ENCODE data around the gene MARCHF5. TPM values are rescaled to one million over a fixed set of nuclear protein-coding genes. Genes with fewer than 3 reads are reported as not detected.
"Not testable (repeated sequence)": the region's sequence is repeated elsewhere in the genome, so short reads cannot be mapped to it uniquely, and the experiment has no call there.

Gene MARCHF5
- total RNA-seq, 1 experiment from 2014 or later = 59.1 TPM

DNA sequence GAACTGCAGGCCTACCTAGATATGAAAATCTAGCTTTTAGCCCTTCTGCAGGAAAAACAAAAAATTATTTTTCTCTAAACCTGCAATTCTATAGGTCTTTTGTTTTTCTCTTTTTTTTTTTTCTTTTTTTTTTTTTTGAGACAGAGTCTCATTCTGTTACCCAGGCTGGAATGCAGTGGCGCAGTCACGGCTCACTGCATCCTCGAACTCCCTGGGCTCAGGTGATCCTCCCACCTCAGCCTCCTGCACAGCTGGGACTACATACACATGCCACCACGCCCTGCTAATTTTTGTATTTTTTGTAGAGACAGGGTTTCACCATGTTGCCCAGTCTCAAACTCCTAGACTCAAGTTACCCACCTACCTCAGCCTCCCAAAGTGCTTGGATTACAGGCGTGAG is 54.6 kb downstream of the MARCHF5 start:
- CTCF ChIA-PET; H3K9me2 ChIP-seq (ENCODE audit: insufficient read depth); BruUV-seq (replicated peaks); H3K27me3 ChIP-seq (ENCODE audit: insufficient read depth, low read length); POLR2A ChIA-PET; H2AFZ ChIP-seq (ENCODE audit: low read depth, low read length, poor library complexity, severe bottlenecking); DNase-seq (ENCODE audit: low read depth, low spot score); H3K9me3 ChIP-seq (ENCODE audit: control insufficient read depth in 1 of 2, insufficient read depth in 1 of 2, low read depth in 1 of 2, low read length in 2 of 2); intact Hi-C loops (cut with micrococcal nuclease); H3K79me2 ChIP-seq (ENCODE audit: insufficient read depth, low read length); RAD21 ChIA-PET (ENCODE audit: low non-redundant PET in 1 of 2, low total read pairs in 2 of 2, uncharacterized antibody in 2 of 2, unreplicated experiment in 2 of 2); ATAC-seq; H4K20me1 ChIP-seq (ENCODE audit: insufficient read depth); H3K4me1 ChIP-seq (ENCODE audit: control insufficient read depth in 1 of 2, insufficient read depth in 2 of 2, low read length in 2 of 2); H3K27ac ChIP-seq (ENCODE audit: low read depth, low read length); H3K4me3 ChIP-seq (replicated peaks in 1 of 2; ENCODE audit: low read depth in 1 of 2, low read length in 2 of 2); H3K4me2 ChIP-seq (ENCODE audit: low read length); H3K9ac ChIP-seq (ENCODE audit: low read length): not testable (repeated sequence)
- peaks cover 7 to 13% of the 10 kb centered on the region in 2 experiments; a peak in 2 of 4 replicates for H3K36me3 ChIP-seq (ENCODE audit: control insufficient read depth in 1 of 2, insufficient read depth in 2 of 2, low read length in 2 of 2)

DNA sequence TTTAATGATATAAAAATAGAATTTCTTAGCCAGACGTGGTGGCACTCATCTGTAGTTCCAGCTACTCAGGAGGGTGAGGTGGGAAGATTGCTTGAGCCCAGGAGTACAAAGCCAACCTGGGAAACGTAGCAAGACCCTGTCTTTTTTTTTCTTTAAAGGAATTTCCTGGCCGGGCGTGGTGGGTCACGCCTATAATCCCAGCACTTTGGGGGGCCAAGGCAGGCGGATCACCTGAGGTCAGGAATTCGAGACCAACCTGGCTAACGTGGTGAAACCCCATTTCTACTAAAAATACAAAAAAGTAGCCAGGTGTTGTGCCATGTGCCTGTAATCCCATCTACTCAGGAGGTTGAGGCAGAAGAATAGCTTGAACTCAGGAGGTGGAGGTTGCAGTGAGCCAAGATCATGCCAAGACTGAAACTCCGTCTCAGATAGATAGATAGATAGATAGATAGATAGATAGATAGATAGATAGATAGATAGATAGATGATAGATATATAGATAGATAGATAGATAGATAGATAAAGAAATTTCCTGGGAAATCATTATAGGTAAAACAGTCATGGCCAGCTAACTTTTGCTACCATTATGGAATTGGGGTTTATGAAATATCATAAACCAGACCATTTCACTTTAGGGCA is 56.2 kb downstream of the MARCHF5 start:
- H3K4me1 ChIP-seq (ENCODE audit: control insufficient read depth in 1 of 2, insufficient read depth in 2 of 2, low read length in 2 of 2); ATAC-seq; H3K4me2 ChIP-seq (ENCODE audit: low read length); H3K9me3 ChIP-seq (ENCODE audit: control insufficient read depth in 1 of 2, insufficient read depth in 1 of 2, low read depth in 1 of 2, low read length in 2 of 2); H3K27ac ChIP-seq (ENCODE audit: low read depth, low read length); H3K79me2 ChIP-seq (ENCODE audit: insufficient read depth, low read length); H3K9ac ChIP-seq (ENCODE audit: low read length); H2AFZ ChIP-seq (ENCODE audit: low read depth, low read length, poor library complexity, severe bottlenecking); H3K9me2 ChIP-seq (ENCODE audit: insufficient read depth); intact Hi-C loops (cut with micrococcal nuclease); CTCF ChIA-PET; DNase-seq (ENCODE audit: low read depth, low spot score); BruUV-seq (replicated peaks); H4K20me1 ChIP-seq (ENCODE audit: insufficient read depth); RAD21 ChIA-PET (ENCODE audit: low non-redundant PET in 1 of 2, low total read pairs in 2 of 2, uncharacterized antibody in 2 of 2, unreplicated experiment in 2 of 2); H3K4me3 ChIP-seq (replicated peaks in 1 of 2; ENCODE audit: low read depth in 1 of 2, low read length in 2 of 2); H3K27me3 ChIP-seq (ENCODE audit: insufficient read depth, low read length): not testable (repeated sequence)
- peaks cover 7 to 16% of the 10 kb centered on the region in 2 experiments; a peak in 3 of 4 replicates for H3K36me3 ChIP-seq (ENCODE audit: control insufficient read depth in 1 of 2, insufficient read depth in 2 of 2, low read length in 2 of 2)
- POLR2A ChIA-PET = interaction anchor here (0.6 kb wide), 1 partner anchor 256 kb away, joined by 3 read pairs; no protein-coding TSS in a partner anchor

DNA sequence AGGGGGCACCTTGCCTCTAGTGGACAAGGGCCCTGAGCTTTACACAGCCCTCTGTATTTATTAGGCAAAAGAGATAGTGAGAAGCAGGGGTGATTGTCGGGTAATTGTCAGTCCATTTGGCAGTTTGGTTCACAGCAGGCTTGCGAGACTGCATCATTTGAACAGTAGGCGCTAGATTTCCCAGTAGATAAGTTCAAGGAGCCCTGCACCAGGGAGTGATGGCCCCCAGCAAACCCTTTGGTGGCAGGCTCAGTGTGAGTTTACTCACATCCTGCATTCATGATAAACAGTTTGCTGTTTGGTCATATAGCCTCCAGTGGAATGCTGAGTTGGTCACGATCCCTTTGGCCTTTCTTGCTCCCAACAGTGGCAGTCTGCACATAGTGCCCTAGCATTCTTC is 59.4 kb downstream of the MARCHF5 start:
- Histone ChIP-seq H3K27me3 (ENCODE audit: insufficient read depth, low read length) (no peaks in the 10 kb centered on the region), H2AFZ (ENCODE audit: low read depth, low read length, poor library complexity, severe bottlenecking) (no peak overlapping the region), H3K4me3 (replicated peaks in 1 of 2; ENCODE audit: low read depth in 1 of 2, low read length in 2 of 2) (no peak overlapping the region), H3K9me2 (ENCODE audit: insufficient read depth) (no peaks in the 10 kb centered on the region), H3K36me3 (ENCODE audit: control insufficient read depth in 1 of 2, insufficient read depth in 2 of 2, low read length in 2 of 2) (peaks cover 7 to 14% of the 10 kb centered on the region in 2 experiments; a peak in 3 of 4 replicates), H3K9me3 (ENCODE audit: control insufficient read depth in 1 of 2, insufficient read depth in 1 of 2, low read depth in 1 of 2, low read length in 2 of 2) (no peaks in the 10 kb centered on the region), H3K27ac (ENCODE audit: low read depth, low read length) (no peak overlapping the region), H3K9ac (ENCODE audit: low read length) (no peak overlapping the region), H3K4me1 (ENCODE audit: control insufficient read depth in 1 of 2, insufficient read depth in 2 of 2, low read length in 2 of 2) (peaks cover 0 to 9% of the 10 kb centered on the region in 2 experiments; a peak in 1 of 4 replicates), H3K4me2 (ENCODE audit: low read length) (no peak overlapping the region), H4K20me1 (ENCODE audit: insufficient read depth) (no peaks in the 10 kb centered on the region), H3K79me2 (ENCODE audit: insufficient read depth, low read length) (peaks cover 3% of the 10 kb centered on the region; the same call in 1 of the 2 replicates)
- POLR2A ChIA-PET = no interaction called here
- ATAC-seq = no peak
- BruUV-seq (replicated peaks) = no TSS peak
- RAD21 ChIA-PET (ENCODE audit: low non-redundant PET in 1 of 2, low total read pairs in 2 of 2, uncharacterized antibody in 2 of 2, unreplicated experiment in 2 of 2) = no interaction called here
- CTCF ChIA-PET = no interaction called here
- DNase-seq (ENCODE audit: low read depth, low spot score) = no peak
- no peak for TF ChIP-seq SP1 (IDR thresholded peaks at IDR 0.05; ENCODE audit: low read depth)
- TF ChIP-seq ZNF274 (IDR thresholded peaks at IDR 0.05; ENCODE audit: low read depth, low read length) = no peak
- no peak for TF ChIP-seq FOSL1 (IDR thresholded peaks at IDR 0.05; ENCODE audit: low read depth)
- no peak for TF ChIP-seq YY1 (IDR thresholded peaks at IDR 0.05; ENCODE audit: extremely low read depth, insufficient replicate concordance, low read depth, low read length)
- TF ChIP-seq POLR2A (IDR thresholded peaks at IDR 0.05; ENCODE audit: borderline replicate concordance, extremely low read depth, insufficient read depth, insufficient read length) = no peak
- TF ChIP-seq CEBPB (IDR thresholded peaks at IDR 0.05; ENCODE audit: low read depth) = no peak
- no peak for TF ChIP-seq CBX3 (IDR thresholded peaks at IDR 0.05; ENCODE audit: low read depth)
- TF ChIP-seq EGR1 (IDR thresholded peaks at IDR 0.05; ENCODE audit: low read depth) = no peak
- TF ChIP-seq, protein P1, sequence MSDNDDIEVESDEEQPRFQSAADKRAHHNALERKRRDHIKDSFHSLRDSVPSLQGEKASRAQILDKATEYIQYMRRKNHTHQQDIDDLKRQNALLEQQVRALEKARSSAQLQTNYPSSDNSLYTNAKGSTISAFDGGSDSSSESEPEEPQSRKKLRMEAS (IDR thresholded peaks at IDR 0.05) = no peak
- intact Hi-C loops (cut with micrococcal nuclease) = no loop called here
